Purkinje cell (primary cell): Measurements from ENCODE around the gene EIF5B. TPM values are rescaled to one million over a fixed set of nuclear protein-coding genes. Genes with fewer than 3 reads are reported as not detected.

ENCODE experiments used
- polyA plus RNA-seq: library from polyadenylated mRNA; unstranded; fragments of >200 nt; fragmentation: Nextera tagmentation; gene quantifications from 2 replicates; pipeline ENCODE4 v1.2.1, GENCODE V29; 2014

EIF5B gene, protein sequence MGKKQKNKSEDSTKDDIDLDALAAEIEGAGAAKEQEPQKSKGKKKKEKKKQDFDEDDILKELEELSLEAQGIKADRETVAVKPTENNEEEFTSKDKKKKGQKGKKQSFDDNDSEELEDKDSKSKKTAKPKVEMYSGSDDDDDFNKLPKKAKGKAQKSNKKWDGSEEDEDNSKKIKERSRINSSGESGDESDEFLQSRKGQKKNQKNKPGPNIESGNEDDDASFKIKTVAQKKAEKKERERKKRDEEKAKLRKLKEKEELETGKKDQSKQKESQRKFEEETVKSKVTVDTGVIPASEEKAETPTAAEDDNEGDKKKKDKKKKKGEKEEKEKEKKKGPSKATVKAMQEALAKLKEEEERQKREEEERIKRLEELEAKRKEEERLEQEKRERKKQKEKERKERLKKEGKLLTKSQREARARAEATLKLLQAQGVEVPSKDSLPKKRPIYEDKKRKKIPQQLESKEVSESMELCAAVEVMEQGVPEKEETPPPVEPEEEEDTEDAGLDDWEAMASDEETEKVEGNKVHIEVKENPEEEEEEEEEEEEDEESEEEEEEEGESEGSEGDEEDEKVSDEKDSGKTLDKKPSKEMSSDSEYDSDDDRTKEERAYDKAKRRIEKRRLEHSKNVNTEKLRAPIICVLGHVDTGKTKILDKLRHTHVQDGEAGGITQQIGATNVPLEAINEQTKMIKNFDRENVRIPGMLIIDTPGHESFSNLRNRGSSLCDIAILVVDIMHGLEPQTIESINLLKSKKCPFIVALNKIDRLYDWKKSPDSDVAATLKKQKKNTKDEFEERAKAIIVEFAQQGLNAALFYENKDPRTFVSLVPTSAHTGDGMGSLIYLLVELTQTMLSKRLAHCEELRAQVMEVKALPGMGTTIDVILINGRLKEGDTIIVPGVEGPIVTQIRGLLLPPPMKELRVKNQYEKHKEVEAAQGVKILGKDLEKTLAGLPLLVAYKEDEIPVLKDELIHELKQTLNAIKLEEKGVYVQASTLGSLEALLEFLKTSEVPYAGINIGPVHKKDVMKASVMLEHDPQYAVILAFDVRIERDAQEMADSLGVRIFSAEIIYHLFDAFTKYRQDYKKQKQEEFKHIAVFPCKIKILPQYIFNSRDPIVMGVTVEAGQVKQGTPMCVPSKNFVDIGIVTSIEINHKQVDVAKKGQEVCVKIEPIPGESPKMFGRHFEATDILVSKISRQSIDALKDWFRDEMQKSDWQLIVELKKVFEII
- polyA plus RNA-seq = 40.9 and 45.5 TPM in 2 replicates

GRCh38 chr2:99337113-99338028, at the start of gene EIF5B:
EIF5B (plus strand) TSS chr2:99337389; CDS start chr2:99337555, 166 bp downstream.

DNA sequence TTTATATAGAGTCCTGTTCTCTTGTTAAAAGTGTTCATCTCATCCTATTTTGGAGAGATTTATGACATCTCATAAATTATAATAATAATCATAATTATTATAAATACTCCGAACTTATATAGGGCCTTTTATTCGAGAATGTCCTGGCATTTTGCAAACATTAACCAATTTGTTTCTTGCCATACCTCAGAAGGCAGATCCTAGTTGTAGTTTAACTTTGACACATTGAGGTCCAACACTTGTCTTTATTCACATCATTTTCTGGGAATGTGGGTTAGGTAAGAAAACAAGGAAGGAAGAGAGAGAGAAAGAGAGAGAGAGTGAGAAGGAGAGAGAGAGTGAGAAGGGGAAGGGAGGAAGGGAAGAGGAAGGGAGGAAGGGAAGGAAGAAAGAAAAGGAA, 36.1 kb upstream of the EIF5B start, which contains the start of gene LYG1:
Gene LYG1, minus strand, starts transcription at position 101 of the 400 bp plus-strand sequence. CDS start 5,527 bp downstream, outside the sequence.

GRCh38 chr2:99335911-99336803, 1.0 kb upstream of the EIF5B start, which contains the start of gene TXNDC9:
TXNDC9 (minus strand) TSS chr2:99336333; CDS start chr2:99333210, 3,123 bp downstream.

Other genes with a start within 250 kb of the EIF5B start
- 1.5 and 4.8 TPM in 2 replicates for gene C2orf15, start 195.7 kb upstream of the EIF5B start, polyA plus RNA-seq
- 26.4 and 28.3 TPM in 2 replicates for gene TSGA10, start 182.4 kb upstream of the EIF5B start, polyA plus RNA-seq
- gene LIPT1, start 182.4 kb upstream of the EIF5B start, polyA plus RNA-seq = 7.8 and 9.9 TPM in 2 replicates
- gene MITD1, start 156.3 kb upstream of the EIF5B start, polyA plus RNA-seq = 40.6 and 53.8 TPM in 2 replicates
- 33.0 and 35.0 TPM in 2 replicates for gene MRPL30, start 156.2 kb upstream of the EIF5B start, polyA plus RNA-seq
- 0.39 and 11.1 TPM in 2 replicates for gene LYG2, start 81.7 kb upstream of the EIF5B start, polyA plus RNA-seq
- gene LYG1, start 36.2 kb upstream of the EIF5B start, polyA plus RNA-seq = not detected in 2 replicates
- gene TXNDC9, start 1.1 kb upstream of the EIF5B start, polyA plus RNA-seq = 95.7 and 106 TPM in 2 replicates
- gene REV1, start 152.6 kb downstream of the EIF5B start, polyA plus RNA-seq = 11.0 and 16.4 TPM in 2 replicates